NOMO-1 treated with dmso at 0.1 percent for 144 hours (cell line): ENCODE measurements around the gene FADS2.

Experiments used
- DNase-seq: peaks from one replicate; lab custom pipeline; 2025; ENCODE audit not compliant: unreplicated experiment; lab: John Stamatoyannopoulos, UW

FADS2 gene

GRCh38 chr11:61795459-61795858 is 32.6 kb upstream of the FADS2 start:
- DNase-seq: no peak

DNA sequence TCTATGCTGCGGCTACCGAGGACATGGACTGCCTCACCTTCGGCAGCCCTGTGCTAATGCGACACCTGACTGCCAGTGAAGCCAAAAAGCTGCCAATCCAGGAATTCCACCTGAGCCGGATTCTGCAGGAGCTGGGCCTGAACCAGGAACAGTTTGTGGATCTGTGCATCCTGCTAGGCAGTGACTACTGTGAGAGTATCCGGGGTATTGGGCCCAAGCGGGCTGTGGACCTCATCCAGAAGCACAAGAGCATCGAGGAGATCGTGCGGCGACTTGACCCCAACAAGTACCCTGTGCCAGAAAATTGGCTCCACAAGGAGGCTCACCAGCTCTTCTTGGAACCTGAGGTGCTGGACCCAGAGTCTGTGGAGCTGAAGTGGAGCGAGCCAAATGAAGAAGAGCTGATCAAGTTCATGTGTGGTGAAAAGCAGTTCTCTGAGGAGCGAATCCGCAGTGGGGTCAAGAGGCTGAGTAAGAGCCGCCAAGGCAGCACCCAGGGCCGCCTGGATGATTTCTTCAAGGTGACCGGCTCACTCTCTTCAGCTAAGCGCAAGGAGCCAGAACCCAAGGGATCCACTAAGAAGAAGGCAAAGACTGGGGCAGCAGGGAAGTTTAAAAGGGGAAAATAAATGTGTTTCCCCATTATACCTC is 32.1 kb upstream of the FADS2 start:
- DNase-seq: no peak

- peak; percentile 12 for DNase-seq
Measured at GRCh38 chr11:61797263-61797944, 30.7 kb upstream of the FADS2 start.

- no peak for DNase-seq
Measured at GRCh38 chr11:61799665-61800284, 28.3 kb upstream of the FADS2 start.

DNA sequence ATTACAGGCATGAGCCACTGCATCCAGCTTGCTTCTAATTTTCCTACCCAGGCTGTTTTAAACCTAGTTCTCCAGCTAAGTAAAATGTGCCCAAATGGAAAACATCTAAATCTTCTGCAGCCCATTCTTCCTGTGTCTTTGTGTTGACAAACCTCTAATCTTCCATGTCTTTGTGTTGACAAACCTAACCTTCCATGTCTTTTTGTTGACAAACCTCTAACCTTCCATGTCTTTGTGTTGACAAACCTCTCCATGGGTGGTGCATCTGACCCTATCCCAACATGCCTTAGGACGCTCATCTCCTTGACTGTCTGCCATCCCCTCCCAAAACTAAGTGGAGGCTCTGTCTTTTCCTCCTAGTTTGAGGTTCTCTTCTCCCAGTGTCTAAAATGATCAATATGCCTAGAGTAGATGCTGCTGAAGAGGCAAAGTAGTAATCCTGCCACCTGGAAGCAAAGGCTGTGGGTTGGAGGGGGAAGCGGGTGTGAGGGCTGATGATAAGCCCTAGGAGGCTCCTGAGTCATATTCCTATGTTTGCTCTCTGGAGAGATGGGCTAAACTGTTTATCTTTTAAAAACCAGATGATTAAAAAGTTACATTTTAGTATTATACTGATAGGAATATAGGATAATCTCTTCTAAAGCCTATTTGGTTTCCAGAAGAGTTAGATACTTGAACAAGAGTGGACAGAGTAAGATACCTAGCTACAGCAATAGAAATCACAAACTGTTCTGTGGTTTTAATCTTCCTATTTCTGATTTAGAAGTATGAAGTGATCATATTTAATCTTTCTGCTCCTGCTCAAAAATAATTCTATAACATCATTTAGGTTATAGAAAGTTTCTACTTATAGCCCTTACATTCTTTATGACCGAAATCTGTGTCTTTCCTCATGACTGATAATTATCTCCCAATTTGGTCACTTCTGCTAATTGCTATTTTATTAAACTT is 27.5 kb upstream of the FADS2 start:
- DNase-seq: no peak

- DNase-seq: no peak
Measured at GRCh38 chr11:61802605-61803004, 25.5 kb upstream of the FADS2 start.

GRCh38 chr11:61803889-61804647 is 24.0 kb upstream of the FADS2 start:
- no peak for DNase-seq

DNA sequence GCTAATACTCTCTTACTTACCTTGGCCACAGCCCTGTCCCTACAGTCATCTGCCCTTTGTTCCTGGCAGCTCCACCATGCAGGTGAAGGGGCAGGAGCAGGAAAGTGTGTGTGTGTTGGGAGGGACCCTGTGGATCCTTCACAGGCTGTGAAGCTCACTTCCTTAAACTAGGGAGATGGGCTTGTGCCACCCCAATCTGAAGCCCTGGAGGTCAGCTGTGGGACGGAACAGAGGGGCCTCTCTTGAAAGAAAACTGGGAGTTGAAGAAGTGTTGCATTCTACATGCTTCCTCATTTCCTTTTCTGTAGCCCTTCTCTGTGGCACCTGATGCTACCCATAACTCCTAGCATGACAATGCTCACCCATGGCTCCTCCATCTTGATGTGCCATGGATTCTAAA is 23.0 kb upstream of the FADS2 start:
- no peak for DNase-seq

- no peak for DNase-seq
Measured at GRCh38 chr11:61806785-61807184, 21.3 kb upstream of the FADS2 start.

DNA sequence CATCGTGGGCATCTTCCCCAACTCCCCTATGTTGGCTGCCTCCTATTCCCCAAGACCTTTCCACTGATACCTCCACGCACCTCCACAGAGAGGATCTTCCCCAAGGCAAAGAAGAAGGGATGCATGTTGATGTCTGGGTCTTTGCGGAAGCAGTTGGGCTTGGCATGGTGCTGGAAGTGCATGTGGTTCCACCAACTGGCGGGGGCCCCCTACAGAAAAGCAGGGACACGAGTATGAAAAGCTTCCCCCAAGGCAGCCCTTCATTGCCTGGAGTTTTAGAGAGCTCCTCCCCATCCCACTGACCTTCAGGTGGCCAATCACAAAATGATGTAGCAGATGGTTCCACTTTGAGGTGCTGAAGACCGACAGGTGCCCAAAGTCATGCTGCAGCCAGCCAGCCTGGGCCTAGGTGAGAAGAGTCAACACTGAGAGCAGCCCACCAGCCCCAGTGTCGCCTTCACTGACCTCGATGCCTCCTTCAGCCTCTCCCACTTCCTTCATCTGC is 17.4 kb upstream of the FADS2 start:
- no peak for DNase-seq

DNA sequence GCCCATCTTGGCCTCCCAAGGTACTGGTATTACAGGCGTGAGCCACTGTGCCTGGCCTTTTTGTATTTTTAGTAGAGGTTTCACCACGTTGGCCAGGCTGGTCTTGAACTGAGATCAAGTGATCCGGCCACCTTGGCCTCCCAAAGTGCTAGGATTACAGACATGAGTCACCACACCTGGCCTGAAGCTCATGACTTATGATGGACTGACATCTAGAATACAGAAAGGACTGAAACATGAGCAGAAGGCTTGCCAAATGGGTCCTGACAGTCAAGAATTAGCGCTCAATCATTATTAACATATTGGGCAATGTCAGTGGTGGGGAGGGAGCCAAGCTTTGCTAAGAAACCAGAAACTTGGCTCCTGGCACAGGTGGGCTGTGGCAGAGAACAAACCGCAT is 16.3 kb upstream of the FADS2 start:
- DNase-seq: no peak

- DNase-seq: no peak
Measured at GRCh38 chr11:61812736-61813411, 15.2 kb upstream of the FADS2 start.

GRCh38 chr11:61814247-61814957 is 13.7 kb upstream of the FADS2 start:
- DNase-seq: no peak

- DNase-seq: peak; percentile 76
Measured at GRCh38 chr11:61814958-61815789, 12.9 kb upstream of the FADS2 start.

DNA sequence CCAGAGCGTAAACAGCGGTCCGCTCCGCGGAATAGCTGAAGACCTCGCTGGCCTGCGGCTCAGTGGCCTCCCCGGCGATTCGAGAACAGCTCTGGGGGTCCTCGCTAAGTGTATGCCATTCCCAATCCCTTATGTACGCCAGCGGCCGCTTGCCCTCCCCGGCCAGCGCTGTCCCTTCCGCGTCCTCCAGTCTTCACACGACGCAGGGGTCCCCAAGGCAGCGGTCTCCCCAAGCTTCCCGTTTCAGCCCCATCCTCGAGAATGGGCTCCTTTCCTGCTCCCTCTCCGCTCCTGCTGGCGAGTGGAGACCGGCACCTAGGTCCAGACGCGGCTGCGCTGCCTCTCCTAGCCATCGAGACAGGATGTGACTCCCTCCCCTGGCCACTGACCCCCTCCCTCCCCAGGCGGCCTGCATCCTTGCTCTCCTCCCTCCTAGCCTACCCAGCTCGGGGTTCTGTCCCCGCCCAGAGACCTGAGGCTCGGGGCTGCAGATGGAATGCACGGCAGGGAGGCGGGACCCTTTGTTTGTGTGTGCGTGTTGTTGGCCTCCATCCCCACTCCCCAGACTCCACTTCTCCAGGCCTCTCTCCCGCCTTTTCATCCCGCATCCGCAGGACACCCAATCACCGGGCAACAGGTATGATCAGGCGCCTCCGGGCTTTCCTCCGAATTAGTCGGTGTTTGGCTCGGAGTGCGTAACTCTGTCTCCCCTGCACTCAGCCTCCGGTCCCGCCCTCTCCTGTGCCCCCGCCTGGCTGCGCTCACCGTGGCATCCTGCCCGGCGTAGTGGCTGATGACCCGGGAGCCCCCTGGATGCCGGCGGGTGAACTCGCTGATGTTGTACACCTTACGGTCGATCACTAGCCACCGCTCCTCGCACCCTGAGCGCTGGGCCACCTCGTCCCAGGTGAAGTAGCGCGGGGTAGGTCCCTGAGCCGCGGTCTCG is 12.0 kb upstream of the FADS2 start:
- DNase-seq: no peak

- peak; percentile 94 for DNase-seq
Measured at GRCh38 chr11:61816736-61817455, 11.2 kb upstream of the FADS2 start, which contains the start of gene FADS1. Gene FADS1 (minus strand): TSS chr11:61817003. CDS start chr11:61816929, 74 bp downstream.
